GM06990 (cell line): ENCODE results near the gene ALDH9A1.

Source experiments
- DNase-seq: peaks from one replicate; pipeline ENCODE4 v3.0.0-alpha.2; 2011; ENCODE audit not compliant: insufficient read length; ENCODE audit errors: extremely low read depth
- H3K27me3 ChIP-seq: replicated peaks from 2 replicates; pipeline ENCODE4 v1.6.0; 2011; ENCODE audit warnings: low read length; ENCODE audit not compliant: control insufficient read depth, insufficient read depth
- H3K36me3 ChIP-seq: 2 replicates; pipeline ENCODE4 v1.5.1; 2011; ENCODE audit warnings: low read length; ENCODE audit not compliant: control insufficient read depth, insufficient read depth
- H3K4me3 ChIP-seq: replicated peaks from 2 replicates; pipeline ENCODE4 v1.5.1; 2011; ENCODE audit warnings: low read depth, mild to moderate bottlenecking, control low read depth, low read length
- TF ChIP-seq, protein P1 (sequence below): IDR thresholded peaks from 2 replicates; pipeline ENCODE4 v1.5.1; 2011; ENCODE audit warnings: low read length, control low read depth, mild to moderate bottlenecking, inconsistent platforms; ENCODE audit not compliant: insufficient read depth, poor library complexity, severe bottlenecking

ALDH9A1 gene

DNA sequence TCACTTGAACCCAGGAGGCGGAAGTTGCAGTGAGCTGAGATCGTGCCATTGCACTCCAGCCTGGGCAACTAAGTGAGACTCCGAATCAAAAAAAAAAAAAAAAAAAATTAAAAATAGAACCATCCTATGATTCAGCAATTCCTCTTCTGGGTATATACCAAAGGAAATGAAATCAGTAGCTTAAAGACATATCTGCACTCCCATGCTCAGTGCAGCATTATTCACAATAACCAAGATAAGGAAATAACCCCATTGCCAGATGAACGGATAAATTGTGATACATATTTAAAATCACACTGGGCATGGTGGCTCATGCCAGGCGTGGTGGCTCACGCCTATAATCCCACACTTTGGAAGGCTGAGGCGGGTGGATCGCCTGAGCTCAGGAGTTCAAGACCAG, 23.8 kb downstream of the ALDH9A1 start:
- TF ChIP-seq, protein P1, sequence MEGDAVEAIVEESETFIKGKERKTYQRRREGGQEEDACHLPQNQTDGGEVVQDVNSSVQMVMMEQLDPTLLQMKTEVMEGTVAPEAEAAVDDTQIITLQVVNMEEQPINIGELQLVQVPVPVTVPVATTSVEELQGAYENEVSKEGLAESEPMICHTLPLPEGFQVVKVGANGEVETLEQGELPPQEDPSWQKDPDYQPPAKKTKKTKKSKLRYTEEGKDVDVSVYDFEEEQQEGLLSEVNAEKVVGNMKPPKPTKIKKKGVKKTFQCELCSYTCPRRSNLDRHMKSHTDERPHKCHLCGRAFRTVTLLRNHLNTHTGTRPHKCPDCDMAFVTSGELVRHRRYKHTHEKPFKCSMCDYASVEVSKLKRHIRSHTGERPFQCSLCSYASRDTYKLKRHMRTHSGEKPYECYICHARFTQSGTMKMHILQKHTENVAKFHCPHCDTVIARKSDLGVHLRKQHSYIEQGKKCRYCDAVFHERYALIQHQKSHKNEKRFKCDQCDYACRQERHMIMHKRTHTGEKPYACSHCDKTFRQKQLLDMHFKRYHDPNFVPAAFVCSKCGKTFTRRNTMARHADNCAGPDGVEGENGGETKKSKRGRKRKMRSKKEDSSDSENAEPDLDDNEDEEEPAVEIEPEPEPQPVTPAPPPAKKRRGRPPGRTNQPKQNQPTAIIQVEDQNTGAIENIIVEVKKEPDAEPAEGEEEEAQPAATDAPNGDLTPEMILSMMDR = no peak
- Histone ChIP-seq H3K36me3 (peaks cover 6% of the 10 kb centered on the region), H3K27me3 (no peaks in the 10 kb centered on the region), H3K4me3 (no peak overlapping the region)
- DNase-seq = no peak

DNA sequence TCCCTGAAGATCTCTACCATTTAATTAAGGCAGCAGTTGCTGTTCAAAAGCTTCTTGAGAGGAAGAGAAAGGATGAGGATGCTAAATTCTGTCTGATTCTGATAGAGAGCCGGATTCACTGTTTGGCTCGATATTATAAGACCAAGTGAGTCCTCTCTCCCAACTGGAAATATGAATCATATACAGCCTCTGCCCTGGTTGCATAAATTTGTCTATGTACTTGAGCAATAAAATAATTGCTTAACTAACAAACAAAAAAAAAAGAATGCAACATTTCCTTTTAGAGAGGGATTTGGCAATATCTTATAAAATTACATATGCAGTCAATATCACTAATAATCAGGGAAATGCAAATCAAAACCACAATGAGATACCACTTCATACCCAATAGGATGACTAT, 26.8 kb downstream of the ALDH9A1 start:
- Histone ChIP-seq H3K27me3 (no peaks in the 10 kb centered on the region), H3K36me3 (peaks cover 11% of the 10 kb centered on the region), H3K4me3 (no peak overlapping the region)
- TF ChIP-seq, protein P1 = no peak
- no peak for DNase-seq

DNA sequence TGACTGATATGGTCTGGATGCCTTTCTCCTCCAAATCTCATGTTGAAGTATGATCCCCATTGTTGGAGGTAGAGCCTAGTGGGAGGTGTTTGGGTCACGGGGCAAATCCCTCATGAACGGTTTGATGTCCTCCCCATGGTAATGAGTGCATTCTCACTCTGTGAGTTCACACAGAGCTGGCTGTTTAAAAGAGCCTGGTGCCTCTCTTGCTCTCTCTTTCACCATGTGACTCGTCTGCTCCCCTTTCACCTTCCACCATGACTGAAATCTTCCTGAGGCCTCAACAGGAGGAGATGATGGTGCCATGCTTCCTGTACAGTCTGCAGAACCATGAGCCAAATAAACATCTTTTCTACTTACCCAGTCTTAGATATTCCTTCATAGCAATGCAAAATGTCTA, 30.2 kb downstream of the ALDH9A1 start:
- Histone ChIP-seq H3K4me3 (no peak overlapping the region), H3K27me3 (no peaks in the 10 kb centered on the region), H3K36me3 (peaks cover 17% of the 10 kb centered on the region)
- TF ChIP-seq, protein P1 = no peak
- DNase-seq = no peak

DNA sequence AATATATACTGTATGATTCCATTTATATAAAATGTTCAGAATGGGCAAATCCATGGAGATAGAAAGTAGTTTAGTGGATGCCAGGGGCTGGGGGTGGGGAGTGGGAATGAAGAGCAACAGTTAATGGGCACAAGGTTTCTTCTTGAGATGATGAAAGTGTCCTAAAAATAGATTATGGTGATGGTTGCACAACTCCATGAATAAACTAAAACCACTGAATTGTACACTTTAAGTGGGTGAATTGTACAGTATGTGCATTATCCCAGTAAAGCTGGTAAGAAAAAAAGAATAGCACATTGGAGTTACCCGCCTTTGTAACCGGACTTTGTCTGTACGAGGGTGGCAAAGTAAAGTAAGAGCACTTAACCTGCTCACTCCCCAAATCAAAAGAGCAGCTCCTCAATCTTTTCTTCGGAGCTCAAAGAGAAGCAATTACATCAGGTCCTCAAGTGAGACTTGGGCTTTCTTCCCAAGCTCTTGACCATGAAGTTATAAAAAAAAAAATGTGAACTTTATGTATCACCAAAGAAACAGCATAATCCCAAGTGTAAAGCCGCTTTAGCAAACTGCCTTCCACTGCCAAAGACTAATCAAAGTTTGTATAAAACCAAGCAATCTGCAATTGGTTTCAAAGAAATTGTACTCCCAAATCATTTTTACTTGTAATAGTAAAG, 32.1 kb downstream of the ALDH9A1 start:
- DNase-seq = no peak
- Histone ChIP-seq H3K27me3 (no peaks in the 10 kb centered on the region), H3K36me3 (peaks cover 25% of the 10 kb centered on the region), H3K4me3 (no peak overlapping the region)
- TF ChIP-seq, protein P1 = no peak

DNA sequence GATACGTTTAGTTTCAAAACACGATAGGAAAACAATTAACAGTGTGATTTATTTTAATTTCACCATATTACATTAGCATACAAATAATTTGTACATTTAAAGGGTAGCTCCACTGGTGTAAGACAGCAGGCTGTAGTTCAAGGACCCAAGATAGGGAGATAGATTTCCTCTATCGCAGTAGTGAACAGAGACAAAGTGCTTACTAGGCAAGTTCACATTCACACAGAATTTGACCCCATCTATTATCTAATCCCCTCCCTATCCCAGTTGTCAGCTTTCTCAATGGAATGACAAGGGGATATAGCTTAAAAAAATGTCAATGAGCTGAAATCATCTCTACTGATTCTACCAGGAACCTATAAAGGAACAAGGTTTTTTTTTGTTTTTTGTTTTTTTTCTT, 36.2 kb downstream of the ALDH9A1 start:
- no peaks in the 10 kb centered on the region for H3K27me3 ChIP-seq
- H3K4me3 ChIP-seq = no peak overlapping the region
- TF ChIP-seq, protein P1 = no peak
- peaks cover 21% of the 10 kb centered on the region for H3K36me3 ChIP-seq
- DNase-seq = no peak

DNA sequence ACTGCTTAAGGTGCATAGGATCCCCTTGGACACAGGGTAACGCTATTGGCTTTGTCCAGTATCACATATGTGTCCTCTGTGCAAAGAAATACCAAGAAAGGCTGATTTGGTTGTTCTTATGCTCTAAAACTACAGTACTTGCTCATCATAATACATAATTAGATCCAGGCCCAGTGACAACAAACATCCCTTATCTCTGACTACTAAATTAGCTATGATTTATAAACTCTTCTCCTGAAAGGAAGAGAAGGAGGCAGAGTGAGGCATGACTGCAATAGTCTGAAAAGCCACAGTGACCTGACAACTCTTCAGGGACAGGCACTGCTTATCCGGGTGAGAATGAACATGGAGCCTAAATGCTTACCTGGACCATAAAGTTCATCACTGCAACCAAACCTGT, 36.7 kb downstream of the ALDH9A1 start:
- Histone ChIP-seq H3K36me3 (peaks cover 18% of the 10 kb centered on the region), H3K27me3 (no peaks in the 10 kb centered on the region), H3K4me3 (no peak overlapping the region)
- DNase-seq = no peak
- TF ChIP-seq, protein P1 = no peak
